Fibroblast of gingiva (primary cell): ENCODE data around the gene EIF1.

Experiments
- DNase-seq: peaks from one replicate; pipeline ENCODE4 v3.0.0-alpha.2; 2011; ENCODE audit warnings: low read depth

EIF1 gene

DNA sequence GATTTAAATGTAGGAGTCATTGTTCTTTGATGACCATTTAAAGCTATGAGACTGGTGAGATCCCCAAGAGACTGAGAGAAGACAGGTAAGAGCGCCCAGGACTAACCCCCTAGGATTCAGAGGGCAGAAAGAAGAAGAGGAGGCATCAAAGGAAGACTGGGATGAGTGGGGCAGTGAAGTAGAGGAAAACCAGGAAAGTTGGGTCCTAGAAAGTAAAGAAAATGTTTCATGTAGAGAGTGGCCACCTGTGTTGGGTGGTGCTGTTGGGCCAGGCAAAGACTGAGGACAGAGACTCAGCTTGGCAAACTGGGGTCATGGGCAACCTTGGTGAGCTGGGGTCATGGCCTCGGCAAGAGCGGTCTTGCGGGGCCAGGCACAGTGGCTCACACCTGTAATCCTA lies 47.1 kb downstream of the EIF1 start:
- DNase-seq = no peak

DNA sequence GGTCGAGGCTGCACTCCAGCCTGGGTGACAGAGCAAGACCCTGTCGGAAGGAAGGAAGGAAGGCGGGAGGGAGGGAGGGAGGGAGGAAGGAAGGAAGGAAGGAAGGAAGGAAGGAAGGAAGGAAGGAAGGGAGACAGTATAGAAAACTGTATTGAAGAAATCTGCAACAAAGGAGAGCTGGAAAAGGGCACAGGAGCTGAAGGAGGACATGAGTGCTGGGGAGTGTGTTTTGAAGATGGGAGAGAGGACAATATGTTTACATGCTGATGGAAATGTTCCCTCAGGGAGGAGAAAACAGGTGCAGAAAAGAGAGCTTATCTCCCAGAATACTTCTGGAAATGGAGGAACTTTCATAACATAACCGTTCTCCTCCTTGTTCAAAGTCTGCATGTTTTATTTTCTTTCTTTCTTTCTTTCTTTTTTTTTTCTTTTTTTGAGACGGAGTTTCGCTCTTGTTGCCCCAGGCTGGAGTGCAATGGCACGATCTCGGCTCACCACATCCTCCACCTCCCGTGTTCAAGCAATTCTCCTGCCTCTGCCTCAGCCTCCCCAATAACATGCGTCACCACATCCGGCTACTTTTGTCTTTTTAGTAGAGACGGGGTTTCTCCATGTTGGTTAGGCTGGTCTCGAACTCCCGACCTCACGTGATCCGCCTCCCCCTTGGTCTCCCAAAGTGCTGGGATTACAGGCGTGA lies 48.4 kb downstream of the EIF1 start:
- DNase-seq = no peak

DNA sequence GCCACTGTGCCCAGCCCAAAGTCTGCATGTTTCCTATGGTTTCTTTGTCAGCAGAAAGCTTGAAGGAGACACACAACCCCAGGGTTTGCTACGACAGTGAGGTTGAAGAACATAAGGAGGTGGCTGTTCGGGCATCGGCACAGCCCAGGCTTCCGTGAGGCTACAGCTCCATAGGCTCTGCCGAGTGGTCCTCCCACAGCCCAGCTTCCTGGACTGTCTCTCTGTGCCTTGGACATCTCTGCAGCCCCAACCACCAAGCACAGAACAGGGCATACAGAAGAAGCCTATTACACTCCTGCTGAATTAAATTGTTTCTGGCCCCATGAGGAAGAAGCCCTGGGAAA lies 49.0 kb downstream of the EIF1 start:
- DNase-seq = no peak

DNA sequence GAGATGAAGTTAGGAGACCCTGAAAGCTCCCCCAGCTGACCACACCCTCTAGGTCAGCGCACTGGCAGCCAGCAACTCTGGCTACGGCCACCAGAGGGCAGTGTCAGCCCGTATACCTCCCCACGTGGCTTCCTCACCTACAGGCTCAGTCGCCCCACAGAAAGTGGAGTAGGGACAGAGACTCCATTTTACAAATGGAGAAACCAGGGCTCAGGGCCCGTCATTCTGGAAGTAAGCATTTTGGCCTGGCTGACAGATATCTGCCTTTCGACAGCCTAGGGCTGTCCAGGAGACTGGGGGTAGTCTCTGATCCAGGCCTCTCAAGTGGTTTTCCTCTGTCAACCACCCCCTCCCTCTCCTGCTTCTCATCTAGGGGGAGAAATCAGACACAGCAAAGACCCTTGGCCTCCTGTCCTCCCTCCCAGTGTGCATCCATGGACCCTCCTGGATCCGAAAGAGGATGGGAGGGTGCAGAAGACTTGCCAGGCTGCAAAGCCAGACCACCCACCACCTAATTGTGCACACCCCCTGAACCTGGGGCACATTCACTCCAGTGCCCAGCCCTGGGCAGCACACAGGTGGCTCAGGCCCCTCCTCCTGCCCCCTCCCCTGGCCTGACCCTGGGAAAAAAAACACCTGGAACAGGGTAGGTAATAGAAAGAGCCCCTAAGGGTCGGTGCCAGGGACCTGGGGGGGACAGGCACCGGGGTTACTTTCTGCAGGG lies 49.6 kb downstream of the EIF1 start:
- DNase-seq = peak; percentile 60

DNA sequence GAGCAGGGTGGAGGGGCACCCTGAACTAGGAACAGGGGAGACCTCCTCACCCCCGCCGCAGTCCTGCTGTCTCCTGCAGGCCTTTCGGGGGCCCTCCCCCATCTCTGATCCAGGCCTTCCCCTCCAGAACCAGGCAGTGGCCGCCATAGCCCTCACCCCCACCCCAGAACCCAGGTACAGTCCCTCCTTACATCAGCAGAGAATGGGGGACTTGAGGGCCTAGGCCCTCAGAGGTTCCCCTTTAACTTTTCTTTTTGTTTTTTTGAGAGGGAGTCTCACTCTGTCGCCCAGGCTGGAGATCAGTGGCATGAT lies 50.1 kb downstream of the EIF1 start:
- DNase-seq = no peak

DNA sequence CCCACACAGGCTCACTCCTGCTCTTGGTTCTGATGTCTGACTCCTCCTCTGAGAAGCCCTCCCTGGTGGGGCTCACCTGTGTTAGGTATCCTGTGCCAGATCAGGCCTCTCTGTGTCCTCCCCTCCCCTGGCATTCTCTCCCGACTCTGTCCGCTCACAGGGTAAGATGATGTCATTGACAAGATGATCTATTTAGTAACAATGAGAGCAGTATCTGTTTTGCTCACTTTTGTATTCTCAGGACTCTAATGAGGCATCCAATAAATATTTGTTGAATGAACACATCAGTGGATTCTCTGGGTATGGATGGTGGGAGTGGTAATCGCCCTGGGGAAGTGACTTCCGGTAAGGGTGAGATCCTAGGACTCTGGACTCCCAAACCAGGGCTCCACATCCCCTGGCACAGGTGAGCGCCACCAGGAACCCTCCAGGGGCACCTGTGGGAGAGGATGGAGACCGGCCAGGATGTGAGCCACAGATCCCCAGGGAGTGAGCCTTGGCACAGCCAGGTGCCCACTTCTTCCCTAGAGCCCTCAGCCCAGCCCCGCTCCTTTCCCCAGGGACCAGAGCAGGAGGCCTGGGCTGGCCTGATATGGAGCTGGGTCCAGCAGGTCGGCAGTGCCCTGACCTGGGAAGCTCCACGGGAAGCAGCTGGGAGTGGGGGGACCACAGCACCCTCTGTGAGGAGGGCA lies 51.1 kb downstream of the EIF1 start:
- DNase-seq = no peak

DNA sequence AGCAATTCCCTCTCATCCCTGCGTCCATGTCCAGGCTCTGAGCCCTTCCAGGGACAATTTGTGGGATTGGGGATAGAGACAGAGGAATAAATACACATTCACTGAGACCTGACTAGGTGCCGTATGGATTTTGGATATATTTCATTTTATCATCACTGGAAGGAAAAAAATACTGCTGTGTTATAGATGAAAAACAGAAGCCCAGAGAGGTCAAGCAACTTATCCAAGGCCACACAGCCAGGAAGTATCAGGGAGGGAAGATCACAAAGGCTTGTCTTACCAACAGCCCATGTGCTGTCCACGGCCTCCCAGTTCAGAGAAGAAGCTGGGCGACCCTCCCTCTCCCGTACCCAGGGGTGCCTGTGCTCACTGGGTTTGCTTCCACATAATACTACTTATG lies 51.8 kb downstream of the EIF1 start:
- no peak for DNase-seq

DNA sequence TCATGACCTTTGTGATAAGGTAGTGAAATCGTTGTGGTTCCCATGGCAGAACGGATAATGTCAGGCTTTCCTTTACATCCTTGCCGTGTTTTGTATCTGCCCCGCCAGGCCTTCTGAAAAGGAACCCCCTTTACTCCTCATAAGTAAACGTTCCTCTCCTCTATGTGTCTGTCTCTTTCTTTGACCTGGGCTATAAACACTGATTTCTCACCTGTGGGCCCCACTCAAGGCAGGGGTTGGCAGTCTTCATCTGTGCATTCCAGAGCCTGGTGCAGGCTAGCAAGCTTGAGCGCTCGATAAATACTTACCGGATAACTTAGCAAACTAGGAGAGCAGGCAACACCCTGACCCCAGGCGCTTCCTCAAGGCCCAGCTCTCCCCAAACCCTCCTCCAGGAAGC lies 53.0 kb downstream of the EIF1 start:
- DNase-seq = no peak
